Sigmoid colon (tissue), 3 donors: ENCODE data around the gene ARHGAP42.

Experiments
- CTCF ChIP-seq, 4 experiments: fragments of 450-650 bp in 3 of 4; fragments of 200-600 bp in 1 of 4; IDR thresholded peaks; one replicate each; pipeline ENCODE4 v1.5.1; 2016 to 2019; ENCODE audit warnings: antibody characterized with exemption in 4 of 4, mild to moderate bottlenecking in 3 of 4, moderate library complexity in 2 of 4
- POLR2A ChIP-seq, 2 donors: fragments of 450-650 bp; IDR thresholded peaks; one replicate each; pipeline ENCODE4 v1.6.1; 2016; ENCODE audit warnings: antibody characterized with exemption in 2 of 2, mild to moderate bottlenecking in 2 of 2, moderate library complexity in 2 of 2

- TF ChIP-seq CTCF (IDR thresholded peaks at IDR 0.05) (no peak), POLR2A (IDR thresholded peaks at IDR 0.05) (no peak)
These were observed 6.0 kb upstream of the ARHGAP42 start for GRCh38 chr11:100681064-100681502.
